GM23338 (cell line): Measurements from ENCODE around the gene KCNJ10. TPM values are rescaled to one million over a fixed set of nuclear protein-coding genes. Genes with fewer than 3 reads are reported as not detected.

ENCODE experiments used
- ATAC-seq: fragments of 200-7000 bp; cut with Tn5 transposase; 3 replicates; pipeline ENCODE4 v1.9.1; 2020
- DNase-seq: peaks from one replicate; pipeline ENCODE4 v3.0.0-alpha.2; 2015; ENCODE audit warnings: low spot score
- H2AFZ ChIP-seq: fragments of 200-600 bp; sonication (generic); 2 replicates; pipeline ENCODE4 v1.8.0; 2016; ENCODE audit warnings: antibody characterized with exemption, mild to moderate bottlenecking, moderate library complexity
- H3F3A ChIP-seq: fragments of 200-600 bp; sonication (generic); replicated peaks from 2 replicates; pipeline ENCODE4 v1.8.0; 2017; ENCODE audit warnings: antibody characterized with exemption, mixed run types, low read depth
- H3K27ac ChIP-seq: fragments of 200-600 bp; sonication (generic); 2 replicates; pipeline ENCODE4 v1.6.1; 2016; ENCODE audit warnings: low read depth
- H3K27me3 ChIP-seq: fragments of 200-600 bp; sonication (generic); 2 replicates; pipeline ENCODE4 v1.8.0; 2016; ENCODE audit warnings: mild to moderate bottlenecking, mixed run types, moderate library complexity; ENCODE audit not compliant: insufficient read depth
- H3K36me3 ChIP-seq: fragments of 200-600 bp; sonication (generic); 2 replicates; pipeline ENCODE4 v1.8.0; 2016; ENCODE audit warnings: mild to moderate bottlenecking; ENCODE audit not compliant: insufficient read depth
- H3K4me1 ChIP-seq: fragments of 200-600 bp; sonication (generic); 2 replicates; pipeline ENCODE4 v1.8.0; 2016; ENCODE audit warnings: mild to moderate bottlenecking, moderate library complexity; ENCODE audit not compliant: insufficient read depth
- H3K4me2 ChIP-seq: fragments of 200-600 bp; sonication (generic); 2 replicates; pipeline ENCODE4 v1.7.1; 2017; ENCODE audit warnings: mixed run types
- H3K4me3 ChIP-seq: fragments of 200-600 bp; sonication (generic); 2 replicates; pipeline ENCODE4 v1.6.1; 2016; ENCODE audit warnings: mixed run types
- H3K79me2 ChIP-seq: fragments of 200-600 bp; sonication (generic); replicated peaks from 2 replicates; pipeline ENCODE4 v1.8.0; 2017; ENCODE audit warnings: mild to moderate bottlenecking; ENCODE audit not compliant: insufficient read depth
- H3K9me2 ChIP-seq: fragments of 200-600 bp; sonication (generic); 2 replicates; pipeline ENCODE4 v1.8.0; 2017; ENCODE audit not compliant: insufficient read depth
- H4K20me1 ChIP-seq: fragments of 200-600 bp; sonication (generic); replicated peaks from 2 replicates; pipeline ENCODE4 v1.8.0; 2017; ENCODE audit warnings: mild to moderate bottlenecking; ENCODE audit not compliant: insufficient read depth
- H3K27ac Mint-ChIP-seq: 2 replicates; pipeline ENCODE4 v1.8.0; 2020; ENCODE audit warnings: inconsistent platforms, mild to moderate bottlenecking, moderate library complexity, mixed read lengths
- H3K27me3 Mint-ChIP-seq: 3 replicates; pipeline ENCODE4 v1.8.0; 2022; ENCODE audit warnings: low read depth, mild to moderate bottlenecking, moderate library complexity, mixed read lengths, inconsistent platforms; ENCODE audit not compliant: insufficient read depth, poor library complexity
- H3K36me3 Mint-ChIP-seq: 3 replicates; pipeline ENCODE4 v1.8.0; 2021; ENCODE audit warnings: low read depth, mild to moderate bottlenecking, inconsistent platforms, moderate library complexity, mixed read lengths
- H3K4me1 Mint-ChIP-seq: 3 replicates; pipeline ENCODE4 v1.8.0; 2020; ENCODE audit warnings: mild to moderate bottlenecking, inconsistent platforms, mixed read lengths
- H3K4me3 Mint-ChIP-seq: 3 replicates; pipeline ENCODE4 v1.8.0; 2021; ENCODE audit warnings: moderate library complexity, mild to moderate bottlenecking, inconsistent platforms, mixed read lengths
- H3K9me3 Mint-ChIP-seq: 3 replicates; pipeline ENCODE4 v1.8.0; 2020; ENCODE audit warnings: moderate library complexity, mild to moderate bottlenecking, inconsistent platforms, mixed read lengths
- JUNB ChIP-seq: IDR thresholded peaks from one replicate; pipeline ENCODE4 v1.6.1; 2016; ENCODE audit warnings: antibody characterized with exemption; ENCODE audit not compliant: unreplicated experiment
- POLR2AphosphoS5 ChIP-seq: IDR thresholded peaks from 2 replicates; pipeline ENCODE4 v1.6.1; 2016; ENCODE audit warnings: antibody characterized with exemption, low read depth
- STAT1 ChIP-seq: IDR thresholded peaks from one replicate; pipeline ENCODE4 v1.6.1; 2016; ENCODE audit warnings: antibody characterized with exemption; ENCODE audit not compliant: unreplicated experiment
- polyA plus RNA-seq: library from polyadenylated mRNA; unstranded; fragments of >200 nt; fragmentation: Nextera tagmentation; extraction: Ambion mirVana; gene quantifications from 2 replicates; pipeline ENCODE4 v1.2.1, GENCODE V29; 2016
- total RNA-seq: library from RNA; depleted of rRNA; stranded (reverse); fragments of >200 nt; shearing (Covaris generic); gene quantifications from 2 replicates; pipeline ENCODE4 v1.2.3, GENCODE V29; 2014
- TF ChIP-seq, protein P1 (sequence below): IDR thresholded peaks from 2 replicates; pipeline ENCODE4 v1.6.1; 2016; ENCODE audit warnings: antibody characterized with exemption

KCNJ10 gene
- total and polyA plus RNA-seq, 2 experiments from 2014 or later = 1.4 to 2.8 TPM

DNA sequence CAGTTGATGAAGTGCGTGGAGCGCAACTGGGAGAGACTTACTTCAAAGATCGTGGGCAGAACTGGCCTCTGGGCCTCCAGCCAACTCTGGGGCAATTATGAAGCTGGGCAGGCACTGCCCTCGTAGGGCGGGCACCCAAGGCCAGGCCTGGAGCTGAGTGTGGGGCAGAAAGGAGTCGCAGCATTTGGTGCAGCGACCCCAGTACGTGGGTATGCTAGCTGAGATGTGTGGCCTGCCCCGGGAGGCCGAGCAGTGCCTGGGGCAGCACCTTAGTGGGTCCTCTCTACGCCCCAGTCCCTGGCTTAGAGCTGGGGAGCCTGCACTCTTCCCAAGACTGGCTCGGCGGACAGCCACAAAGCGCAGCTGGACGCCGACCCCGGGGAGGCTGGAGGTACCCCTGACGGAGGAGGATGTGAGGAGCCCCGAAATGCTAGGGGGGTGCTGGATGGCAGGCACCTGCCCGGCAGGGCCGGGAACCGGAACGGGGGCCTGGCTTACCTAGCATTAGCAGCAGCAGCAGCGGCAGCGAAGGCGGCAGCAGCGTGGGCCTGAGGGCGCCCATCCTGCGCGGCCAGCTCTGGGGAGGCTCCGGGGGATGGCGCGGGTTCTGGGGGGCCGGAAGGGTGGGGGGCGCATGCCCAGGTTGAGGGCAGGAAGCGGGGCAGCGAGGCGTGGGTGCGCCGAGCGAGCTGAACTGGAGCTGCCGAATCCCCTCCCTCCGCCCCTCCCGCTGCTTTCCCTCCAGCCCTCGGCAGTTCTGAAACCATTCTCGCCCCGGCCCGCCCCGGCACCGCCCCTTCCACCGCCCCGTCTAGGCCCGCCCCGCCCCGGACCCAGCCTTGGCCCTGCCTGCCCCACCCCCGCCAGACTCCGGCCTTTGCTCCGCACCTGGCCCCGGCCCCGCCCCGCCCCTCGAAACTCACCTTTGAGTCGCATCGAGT, 28.2 kb upstream of the KCNJ10 start, which contains the start of gene IGSF8:
TSS of gene IGSF8 (minus strand) at position 709 of the 941 bp plus-strand sequence. CDS start at position 562, 147 bp downstream.
- H3K4me3 ChIP-seq = peak within 1 kb of the TSS; percentile 97
- peak; percentile 95 for DNase-seq
- H2AFZ ChIP-seq = peak within 1 kb of the TSS; percentile 99
- peaks cover 21% of the 10 kb centered on the region for H3K36me3 Mint-ChIP-seq
- H3K4me3 Mint-ChIP-seq = peak within 1 kb of the TSS; percentile 89
- peaks cover 58% of the 10 kb centered on the region for H3K4me1 Mint-ChIP-seq
- H3K27ac ChIP-seq = peak within 1 kb of the TSS; percentile 91; the same call in 1 of the 2 replicates
- no peaks in the 10 kb centered on the region for H3K27me3 ChIP-seq
- no peaks in the 10 kb centered on the region for H3K9me2 ChIP-seq
- no peaks in the 10 kb centered on the region; the same call in 1 of the 2 replicates for H4K20me1 ChIP-seq
- H3K9me3 Mint-ChIP-seq = no peaks in the 10 kb centered on the region; the same call in 2 of the 3 replicates
- peaks cover 7% of the 10 kb centered on the region; the same call in 1 of the 2 replicates for H3K36me3 ChIP-seq
- peak within 1 kb of the TSS; percentile 98 for H3K4me2 ChIP-seq
- H3K27me3 Mint-ChIP-seq = peaks cover 9% of the 10 kb centered on the region
- peaks cover 45% of the 10 kb centered on the region for H3K4me1 ChIP-seq
- peaks cover 10% of the 10 kb centered on the region; the same call in 1 of the 2 replicates for H3F3A ChIP-seq
- H3K79me2 ChIP-seq = peaks cover 37% of the 10 kb centered on the region
- H3K27ac Mint-ChIP-seq = peak within 1 kb of the TSS; percentile 90
- ATAC-seq = peak; percentile 35
- TF ChIP-seq JUNB (no peak), POLR2AphosphoS5 (peak; percentile 39; the same call in 1 of the 2 replicates), STAT1 (peak; percentile 96)

DNA sequence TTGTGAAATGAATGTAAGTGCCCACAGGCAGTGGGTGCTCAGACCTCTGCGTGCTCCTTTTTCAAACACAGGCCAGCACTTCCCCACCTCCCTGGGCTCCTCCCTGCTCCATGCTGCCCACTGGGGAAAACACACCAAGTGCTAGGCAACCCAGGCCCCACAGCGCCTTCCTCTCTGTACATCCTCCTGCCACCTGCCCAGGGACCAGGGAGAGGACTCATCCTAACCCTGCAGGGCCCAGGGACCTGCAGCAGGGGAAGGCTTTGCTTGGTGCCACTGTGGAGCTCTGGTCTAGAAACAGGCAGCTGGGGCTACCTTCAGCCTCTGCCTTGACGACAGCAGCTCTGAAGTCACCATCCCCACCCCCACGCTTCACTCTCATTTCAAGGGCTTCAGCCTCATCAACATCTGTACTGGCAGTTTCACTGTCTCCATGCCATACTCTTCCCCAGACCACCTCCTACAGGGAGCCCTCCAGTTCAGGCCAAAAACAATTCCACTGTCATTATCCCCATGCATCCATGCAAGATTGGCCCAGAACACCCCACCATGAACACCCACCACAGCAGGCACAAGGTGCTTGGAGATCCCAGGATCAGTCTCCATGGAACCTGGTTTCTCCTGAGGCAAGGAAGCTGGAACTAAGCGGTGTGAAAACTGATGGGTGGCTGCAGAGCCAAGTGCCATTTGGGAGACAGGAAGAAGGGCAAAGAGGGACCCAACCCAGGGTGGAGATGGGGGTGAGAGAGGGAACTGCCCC, 27.4 kb upstream of the KCNJ10 start:
- H3K9me2 ChIP-seq = no peaks in the 10 kb centered on the region
- H4K20me1 ChIP-seq = no peaks in the 10 kb centered on the region; the same call in 1 of the 2 replicates
- Mint-ChIP-seq H3K36me3 (peaks cover 26% of the 10 kb centered on the region), H3K9me3 (no peaks in the 10 kb centered on the region; the same call in 2 of the 3 replicates), H3K4me1 (peaks cover 51% of the 10 kb centered on the region), H3K27me3 (peaks cover 9% of the 10 kb centered on the region), H3K4me3 (peak overlapping the region; percentile 89), H3K27ac (peak overlapping the region; percentile 90)
- H3K4me2 ChIP-seq = peak overlapping the region; percentile 98
- peak overlapping the region; percentile 97 for H3K4me3 ChIP-seq
- H3K27me3 ChIP-seq = no peaks in the 10 kb centered on the region
- DNase-seq (no peak), ATAC-seq (no peak)
- H3K79me2 ChIP-seq = peaks cover 37% of the 10 kb centered on the region
- TF ChIP-seq, protein P1, sequence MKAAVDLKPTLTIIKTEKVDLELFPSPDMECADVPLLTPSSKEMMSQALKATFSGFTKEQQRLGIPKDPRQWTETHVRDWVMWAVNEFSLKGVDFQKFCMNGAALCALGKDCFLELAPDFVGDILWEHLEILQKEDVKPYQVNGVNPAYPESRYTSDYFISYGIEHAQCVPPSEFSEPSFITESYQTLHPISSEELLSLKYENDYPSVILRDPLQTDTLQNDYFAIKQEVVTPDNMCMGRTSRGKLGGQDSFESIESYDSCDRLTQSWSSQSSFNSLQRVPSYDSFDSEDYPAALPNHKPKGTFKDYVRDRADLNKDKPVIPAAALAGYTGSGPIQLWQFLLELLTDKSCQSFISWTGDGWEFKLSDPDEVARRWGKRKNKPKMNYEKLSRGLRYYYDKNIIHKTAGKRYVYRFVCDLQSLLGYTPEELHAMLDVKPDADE = no peak
- H3K36me3 ChIP-seq = peaks cover 7% of the 10 kb centered on the region; the same call in 1 of the 2 replicates
- peak overlapping the region; percentile 92 for H3K27ac ChIP-seq
- no peak overlapping the region for H2AFZ ChIP-seq
- H3F3A ChIP-seq = peaks cover 10% of the 10 kb centered on the region; the same call in 1 of the 2 replicates
- peaks cover 45% of the 10 kb centered on the region for H3K4me1 ChIP-seq
